Adrenal gland (tissue), 12 donors: Measurements from ENCODE around the gene CMIP. TPM values are rescaled to one million over a fixed set of nuclear protein-coding genes. Genes with fewer than 3 reads are reported as not detected.

ENCODE experiments used
- DNase-seq, 7 donors: peaks; one replicate each; pipeline ENCODE4 v3.0.0-alpha.2; 2019 to 2020
- H3K27ac ChIP-seq, 5 donors: fragments of 200-600 bp; sonication (generic) in 4 of 5; 1 replicate in 3 of 5; 2 replicates in 2 of 5; pipeline versions ENCODE4 v1.5.1 to v1.8.0; 2016 to 2020; ENCODE audit warnings: mild to moderate bottlenecking in 1 of 5
- H3K27me3 ChIP-seq: fragments of 200-600 bp; 2 replicates; pipeline ENCODE4 v1.8.0; 2021
- H3K36me3 ChIP-seq, 2 donors: fragments of 200-600 bp; replicated peaks in 1 of 2; 1 replicate in 1 of 2; 2 replicates in 1 of 2; pipeline versions ENCODE4 v1.5.1 to v1.8.0; 2018 to 2022
- H3K4me1 ChIP-seq, 2 donors: fragments of 200-600 bp; replicated peaks in 1 of 2; 1 replicate in 1 of 2; 2 replicates in 1 of 2; pipeline versions ENCODE4 v1.5.1 to v1.8.0; 2018 to 2021
- H3K4me3 ChIP-seq, 4 donors: fragments of 200-600 bp; sonication (generic) in 3 of 4; one replicate each; pipeline ENCODE4 v1.5.1; 2016 to 2018
- H3K9me3 ChIP-seq, 3 donors: fragments of 200-600 bp; sonication (generic) in 1 of 3; replicated peaks in 1 of 3; 1 replicate in 2 of 3; 2 replicates in 1 of 3; pipeline versions ENCODE4 v1.5.1 to v1.8.0; 2016 to 2021
- CTCF ChIP-seq, 6 experiments: fragments of 450-650 bp in 4 of 6; fragments of 200-600 bp in 2 of 6; sonication (generic) in 1 of 6; IDR thresholded peaks; 1 replicate in 5 of 6; 2 replicates in 1 of 6; pipeline versions ENCODE4 v1.5.1 to v1.8.0; 2016 to 2021; ENCODE audit warnings: antibody characterized with exemption in 6 of 6, mild to moderate bottlenecking in 2 of 6, moderate library complexity in 1 of 6
- POLR2A ChIP-seq, 2 donors: fragments of 450-650 bp; IDR thresholded peaks; one replicate each; pipeline ENCODE4 v1.6.1; 2017; ENCODE audit warnings: antibody characterized with exemption in 2 of 2, mild to moderate bottlenecking in 2 of 2, moderate library complexity in 1 of 2
- WGBS, 4 donors: extraction: QIAGEN DNeasy Blood & Tissue Kit in 2 of 4; methylation state at CpG; one replicate each; pipeline versions ENCODE4 v1.1.5 to v1.1.7; 2013 to 2017; 5-methylcytosine and 5-hydroxymethylcytosine counted together
- intact Hi-C, 2 donors: fragments of 100-400 bp; cut with DNase I; formaldehyde crosslinking; loops; one replicate each; pipeline versions ENCODE4 v1.14.1 to v1.15.0; 2022 to 2023
- microRNA-seq, 3 donors: library from miRNA; unstranded; fragments of <30 nt; microRNA quantifications; one replicate each; pipeline ENCODE4, GENCODE V29; 2017 to 2020
- polyA plus RNA-seq, 3 donors: library from polyadenylated mRNA; stranded (reverse); fragments of 200-250 nt in 2 of 3; fragments of 350-450 nt in 1 of 3; fragmentation: Illumina TruSeq in 1 of 3; extraction: RNeasy Lipid Tissue Mini Kit (QIAGEN cat#74804) in 1 of 3; gene quantifications; one replicate each; pipeline ENCODE4 v1.2.3, GENCODE V29; 2013 to 2014
- small RNA-seq, 2 donors: library from RNA; depleted of rRNA; stranded (forward); fragments of <200 nt; gene quantifications; one replicate each; pipeline ENCODE3, GENCODE V24; 2016
- total RNA-seq, 9 donors: library from RNA; depleted of rRNA in 4 of 9; stranded (reverse); fragments of >200 nt in 4 of 9; fragments of 120-200 nt in 1 of 9; fragmentation: NEBNext Ultra II Directional in 1 of 9; extraction: Animal tissue kit (Norgen Biotek cat#: 25700) in 1 of 9; gene quantifications; one replicate each; pipeline versions ENCODE4 v1.1.0 to v1.2.4, GENCODE V29; 2013 to 2023
- donor health status: healthy with polysubstance abuse.
- donor health status: Bipolar disorder and iron deficiency.
- donor health status: DM: yes; HTN: yes; CAD: no.
- donor health status: DM: no; HTN: no; CAD: no.
- donor health status: DM: no; HTN: no; CAD: no.
- donor health status: DM: yes; HTN: yes; CAD: no.

Gene CMIP
- total and polyA plus RNA-seq, 12 donors, result 8.1 to 87.9 (median 42.5) TPM

DNA sequence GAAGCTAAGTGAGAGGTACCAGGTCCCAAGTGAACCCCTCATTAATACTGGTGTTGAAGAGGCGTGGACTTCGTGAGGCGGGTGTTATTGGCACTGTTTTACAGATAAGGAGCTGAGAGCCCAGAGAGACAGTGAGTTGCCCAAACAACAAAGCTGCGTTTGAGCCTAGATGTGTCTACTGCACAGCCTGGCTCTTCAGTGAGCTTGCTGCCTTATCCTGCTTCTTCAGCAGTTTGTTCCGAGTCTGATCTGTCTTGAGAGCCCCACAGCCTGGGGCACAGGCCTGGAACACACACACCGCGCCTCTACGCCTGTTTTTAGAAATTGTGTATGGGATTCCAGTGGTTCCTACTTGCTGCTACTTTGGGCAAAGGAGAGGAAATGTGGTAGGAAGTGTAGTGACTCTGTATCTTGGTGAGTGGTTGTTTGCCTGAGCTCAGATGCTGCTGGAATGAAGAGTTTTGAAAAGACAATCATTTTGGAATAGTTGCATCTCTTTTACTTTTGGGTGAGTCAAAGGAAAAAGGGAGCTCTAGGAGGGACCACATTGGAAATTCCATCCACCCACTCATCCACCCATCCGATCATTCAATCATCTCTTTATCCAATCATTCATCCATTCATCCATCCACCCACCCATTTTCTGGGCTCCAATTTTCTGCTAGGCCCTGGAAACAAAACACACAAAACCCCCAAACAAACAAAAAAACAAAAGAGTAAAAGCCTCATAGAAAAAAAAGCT is 312.2 kb downstream of the CMIP start:
- TF ChIP-seq POLR2A (IDR thresholded peaks at IDR 0.05) (no peak), CTCF (IDR thresholded peaks at IDR 0.05) (no peak)
- intact Hi-C loops, result no loop called here
- no peaks in the 10 kb centered on the region for H3K36me3 ChIP-seq
- peak overlapping the region in 1 of 5 donors; percentile 68 for H3K27ac ChIP-seq
- peaks cover 4% of the 10 kb centered on the region in 2 donors for H3K4me1 ChIP-seq
- DNase-seq, result no peak
- H3K9me3 ChIP-seq, result no peaks in the 10 kb centered on the region
- 51 to 82% (median 69%) methylated on average over 9 of the region's 9 CpGs for WGBS, 4 donors
- no peak overlapping the region for H3K4me3 ChIP-seq
- no peaks in the 10 kb centered on the region for H3K27me3 ChIP-seq

- Histone ChIP-seq H3K27me3 (no peaks in the 10 kb centered on the region), H3K27ac (no peak overlapping the region), H3K4me3 (no peak overlapping the region), H3K36me3 (no peaks in the 10 kb centered on the region), H3K4me1 (peaks cover 4% of the 10 kb centered on the region in 2 donors), H3K9me3 (no peaks in the 10 kb centered on the region)
- DNase-seq, result no peak
- no peak for TF ChIP-seq CTCF (IDR thresholded peaks at IDR 0.05)
- no peak for TF ChIP-seq POLR2A (IDR thresholded peaks at IDR 0.05)
- WGBS, 4 donors, result 4 to 20% (median 14%) methylated on average over 2 of the region's 2 CpGs
- intact Hi-C loops, result no loop called here
Measured at GRCh38 chr16:81758376-81758775, 313.8 kb downstream of the CMIP start.

Small RNA genes lying within 50 kb of the gene (microRNA-seq; reads per million reads assigned to microRNA genes)
- gene MIR6504 (0 to 1.1 (median 0.38) reads per million in 3 donors), gene MIR7854 (0 to 6.9 (median 1.8) reads per million in 3 donors)

Small RNA genes lying within 50 kb of the gene (small RNA-seq; reads per million reads assigned to genes)
- gene MIR6504, result 0 reads per million in 2 donors
- gene MIR7854, result 0 reads per million in 2 donors

Other genes starting within 250 kb of the CMIP start
- not detected for gene BCO1, start 206.1 kb upstream of the CMIP start, total RNA-seq
- gene BCO1, start 206.1 kb upstream of the CMIP start, polyA plus RNA-seq, result under 1 TPM in 1 of 3 donors, not detected in 2; 0.03 TPM
- 1 to 10 TPM; 3.0 to 7.5 (median 4.6) TPM for gene GAN, start 129.8 kb upstream of the CMIP start, total RNA-seq
- 1 to 10 TPM; 1.0 to 1.9 (median 1.5) TPM for gene GAN, start 129.8 kb upstream of the CMIP start, polyA plus RNA-seq